ENCODE data around the gene CMTR1.

CMTR1 gene

DNA sequence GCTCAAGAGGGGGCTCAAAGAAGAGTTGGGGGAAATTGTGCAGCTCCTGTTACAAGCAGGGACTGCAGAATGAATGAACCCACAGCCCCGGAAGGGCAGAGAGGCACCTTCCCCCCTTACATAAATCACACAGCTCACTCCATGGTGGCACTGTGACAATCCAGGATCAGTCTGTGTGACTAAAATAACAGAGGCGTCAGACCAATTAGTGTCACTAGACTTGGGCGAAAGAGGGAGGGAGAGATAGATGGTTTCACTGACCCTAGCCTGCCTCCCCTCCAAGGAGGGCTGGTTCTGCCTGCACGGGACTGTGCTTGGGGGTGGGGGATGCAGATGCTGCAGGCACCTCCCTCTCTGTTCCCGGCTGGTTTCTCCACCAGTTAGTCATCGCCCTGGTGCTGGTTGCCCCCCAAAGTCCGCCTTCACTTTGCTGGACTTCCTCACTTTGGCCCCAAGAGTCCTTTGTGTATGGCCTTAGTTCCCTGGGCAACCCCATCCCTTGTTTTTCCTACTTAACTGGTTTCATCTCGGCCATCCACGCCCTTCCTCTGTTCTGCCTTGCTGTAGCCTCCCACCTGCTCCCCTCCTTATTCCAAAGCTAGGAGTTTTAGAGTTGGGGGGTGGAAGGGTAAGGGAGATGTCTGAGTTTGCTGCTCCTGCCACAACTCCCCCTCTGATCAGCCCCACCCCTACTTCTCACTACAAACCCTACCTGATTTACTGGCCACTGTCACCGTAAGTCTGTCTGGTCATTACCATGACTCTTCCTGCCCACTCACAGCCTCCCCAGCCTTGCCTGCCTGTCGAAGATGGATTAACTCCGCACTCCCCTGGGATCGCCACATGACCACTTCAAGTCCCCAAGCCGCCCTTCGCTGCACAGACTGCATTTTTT is 48.9 kb downstream of the CMTR1 start:
- no peak for DNase-seq (ENCODE audit: low spot score)
- TF ChIP-seq, protein P1, sequence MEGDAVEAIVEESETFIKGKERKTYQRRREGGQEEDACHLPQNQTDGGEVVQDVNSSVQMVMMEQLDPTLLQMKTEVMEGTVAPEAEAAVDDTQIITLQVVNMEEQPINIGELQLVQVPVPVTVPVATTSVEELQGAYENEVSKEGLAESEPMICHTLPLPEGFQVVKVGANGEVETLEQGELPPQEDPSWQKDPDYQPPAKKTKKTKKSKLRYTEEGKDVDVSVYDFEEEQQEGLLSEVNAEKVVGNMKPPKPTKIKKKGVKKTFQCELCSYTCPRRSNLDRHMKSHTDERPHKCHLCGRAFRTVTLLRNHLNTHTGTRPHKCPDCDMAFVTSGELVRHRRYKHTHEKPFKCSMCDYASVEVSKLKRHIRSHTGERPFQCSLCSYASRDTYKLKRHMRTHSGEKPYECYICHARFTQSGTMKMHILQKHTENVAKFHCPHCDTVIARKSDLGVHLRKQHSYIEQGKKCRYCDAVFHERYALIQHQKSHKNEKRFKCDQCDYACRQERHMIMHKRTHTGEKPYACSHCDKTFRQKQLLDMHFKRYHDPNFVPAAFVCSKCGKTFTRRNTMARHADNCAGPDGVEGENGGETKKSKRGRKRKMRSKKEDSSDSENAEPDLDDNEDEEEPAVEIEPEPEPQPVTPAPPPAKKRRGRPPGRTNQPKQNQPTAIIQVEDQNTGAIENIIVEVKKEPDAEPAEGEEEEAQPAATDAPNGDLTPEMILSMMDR (IDR thresholded peaks at IDR 0.05; ENCODE audit: borderline replicate concordance, control extremely low read depth, extremely low read depth, insufficient read depth, missing control alignments): no peak
- in situ Hi-C loops (cut with MboI; ENCODE audit: low sequenced_read_pairs, unreplicated experiment): loop anchor here (10.0 to 25.0 kb wide), 2 partner anchors 93 to 205 kb away; partner anchors contain the start of gene MDGA1

DNA sequence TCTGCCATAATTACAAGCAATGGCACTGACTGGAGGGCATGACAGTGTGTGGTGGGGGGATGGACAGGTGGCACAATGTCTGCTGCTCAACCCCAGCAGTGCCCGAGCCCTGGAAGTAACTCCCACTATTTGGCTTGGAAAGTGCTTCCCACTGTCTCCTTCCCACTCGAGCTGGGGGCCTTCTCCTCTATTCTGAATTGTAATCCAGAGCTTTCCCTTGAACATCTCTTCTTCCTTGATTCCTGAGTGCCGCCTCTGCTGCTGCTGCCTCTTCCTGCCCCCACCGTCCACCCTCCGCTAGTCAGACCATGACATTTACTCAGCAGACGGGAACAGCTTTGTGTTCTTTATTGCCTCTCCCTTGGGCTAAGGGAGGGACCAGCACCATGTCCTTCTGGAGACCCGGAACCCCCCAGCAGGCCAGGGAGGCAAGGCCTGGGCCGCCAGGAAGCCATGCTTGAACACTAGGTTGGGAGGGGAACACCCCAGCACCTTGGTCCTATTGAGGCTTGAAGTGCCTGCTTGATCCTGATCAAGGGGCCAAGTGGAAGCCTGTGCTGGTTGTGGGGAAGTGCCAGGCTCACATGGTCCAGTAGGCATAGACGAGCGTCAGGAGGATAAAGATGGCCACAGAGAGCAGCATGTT is 49.7 kb downstream of the CMTR1 start:
- in situ Hi-C loops (cut with MboI; ENCODE audit: low sequenced_read_pairs, unreplicated experiment): loop anchor here (10.0 to 25.0 kb wide), 2 partner anchors 92 to 205 kb away; partner anchors contain the start of gene MDGA1
- no peak for DNase-seq (ENCODE audit: low spot score)
- TF ChIP-seq, protein P1 (IDR thresholded peaks at IDR 0.05; ENCODE audit: borderline replicate concordance, control extremely low read depth, extremely low read depth, insufficient read depth, missing control alignments): no peak

DNA sequence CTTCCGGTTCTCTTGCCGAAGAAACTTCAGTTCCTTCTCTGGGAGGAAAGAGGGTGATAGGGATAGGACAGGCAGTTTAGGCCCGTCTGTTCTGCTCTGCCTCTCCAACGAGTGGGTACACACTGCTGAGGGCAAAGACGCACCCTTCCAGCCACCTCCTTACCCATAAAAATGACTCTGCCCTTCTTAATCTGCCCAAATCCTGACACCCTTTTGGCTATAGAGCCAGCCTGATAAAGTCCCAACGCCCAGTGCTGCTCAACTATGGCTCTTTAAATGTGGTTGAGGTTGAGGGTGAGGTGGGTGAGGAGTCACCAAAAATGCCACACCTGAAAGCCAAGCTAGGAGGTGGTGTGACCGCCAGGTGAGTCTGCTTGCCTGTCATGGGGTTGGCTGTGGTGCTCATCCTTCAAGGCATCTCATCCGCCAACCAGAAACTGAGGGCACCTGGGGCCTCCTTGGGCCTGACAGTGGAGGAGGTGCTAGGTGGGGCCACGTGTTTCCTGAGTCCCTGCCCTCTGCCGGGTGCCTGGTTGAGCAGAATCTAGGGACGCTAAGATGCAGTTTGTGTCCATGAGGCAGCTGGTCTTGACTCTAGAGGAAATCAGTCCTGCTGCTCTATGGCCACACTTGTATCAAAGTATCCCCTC is 50.4 kb downstream of the CMTR1 start:
- in situ Hi-C loops (cut with MboI; ENCODE audit: low sequenced_read_pairs, unreplicated experiment): loop anchor here (10.0 to 25.0 kb wide), 2 partner anchors 91 to 204 kb away; partner anchors contain the start of gene MDGA1
- TF ChIP-seq, protein P1 (IDR thresholded peaks at IDR 0.05; ENCODE audit: borderline replicate concordance, control extremely low read depth, extremely low read depth, insufficient read depth, missing control alignments): no peak
- DNase-seq (ENCODE audit: low spot score): no peak

DNA sequence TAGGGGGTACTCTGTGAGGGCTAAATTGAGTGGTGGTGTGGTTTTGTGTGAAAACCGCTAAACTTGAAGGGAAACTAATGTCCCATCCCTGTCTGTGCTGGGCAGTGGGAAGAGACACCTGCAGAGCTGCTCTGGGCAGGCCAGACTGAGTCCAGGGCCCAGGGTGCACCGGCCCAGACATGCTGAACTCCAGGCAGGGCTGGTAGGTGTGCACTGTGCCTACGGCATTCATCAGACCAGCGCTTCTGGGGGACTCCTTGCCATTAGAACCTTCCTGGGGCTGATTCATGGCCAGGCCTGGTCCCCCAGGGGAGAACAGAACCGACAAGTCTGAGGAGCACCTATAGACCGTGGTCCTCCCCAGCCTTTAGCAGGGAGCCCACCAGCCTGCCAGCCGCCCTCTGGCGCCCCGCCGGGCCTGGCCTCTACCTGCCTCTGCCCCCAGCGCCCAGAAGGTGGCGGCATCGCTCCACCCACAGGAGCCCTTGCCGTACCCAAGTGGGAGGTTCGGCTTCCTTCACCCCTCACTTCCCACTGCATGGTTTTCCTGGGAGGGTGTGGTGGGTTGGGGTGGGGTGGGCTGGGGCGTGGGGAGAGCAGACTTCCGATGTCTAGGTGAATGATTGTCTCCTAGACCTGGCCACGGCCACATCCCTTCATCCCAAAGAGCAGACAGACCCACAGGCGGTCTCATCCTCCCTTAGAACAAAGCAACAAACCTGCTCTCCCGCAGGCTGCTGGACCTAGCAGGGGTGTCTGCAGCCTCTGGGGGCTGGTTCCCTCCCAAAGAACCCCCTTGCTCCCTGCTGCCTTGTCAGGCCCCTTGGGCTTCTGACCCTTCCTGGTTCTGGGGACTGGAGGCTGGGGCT is 51.1 kb downstream of the CMTR1 start:
- in situ Hi-C loops (cut with MboI; ENCODE audit: low sequenced_read_pairs, unreplicated experiment): loop anchor here (10.0 to 25.0 kb wide), 2 partner anchors 91 to 203 kb away; partner anchors contain the start of gene MDGA1
- TF ChIP-seq, protein P1 (IDR thresholded peaks at IDR 0.05; ENCODE audit: borderline replicate concordance, control extremely low read depth, extremely low read depth, insufficient read depth, missing control alignments): peak; percentile 95
- peak; percentile 90 for DNase-seq (ENCODE audit: low spot score)

DNA sequence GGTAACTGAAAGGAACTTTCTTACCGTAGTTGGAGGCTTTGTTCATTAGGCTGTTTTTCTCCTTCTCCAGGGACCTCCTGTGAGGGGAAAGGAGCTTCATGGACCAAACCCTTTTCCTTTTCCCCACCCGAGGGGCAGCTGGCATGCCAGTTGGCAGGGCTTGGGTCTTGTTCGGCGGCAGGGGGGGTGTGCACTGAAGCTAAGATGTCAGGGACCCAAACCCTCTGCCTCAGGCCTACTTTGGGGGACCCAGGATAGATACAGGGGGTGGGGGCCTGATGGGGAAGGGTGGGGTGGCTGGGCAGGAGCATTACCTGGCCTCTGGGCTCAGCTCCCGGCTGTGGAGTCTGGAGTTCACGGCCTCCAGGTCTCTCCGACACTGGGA is 51.8 kb downstream of the CMTR1 start:
- DNase-seq (ENCODE audit: low spot score): no peak

More for the DNA sequence above, 51.8 kb downstream of the CMTR1 start:
- TF ChIP-seq, protein P1 (IDR thresholded peaks at IDR 0.05; ENCODE audit: borderline replicate concordance, control extremely low read depth, extremely low read depth, insufficient read depth, missing control alignments): no peak
- in situ Hi-C loops (cut with MboI; ENCODE audit: low sequenced_read_pairs, unreplicated experiment): loop anchor here (10.0 to 25.0 kb wide), 2 partner anchors 90 to 203 kb away; partner anchors contain the start of gene MDGA1
